KOPT-K1 (cell line): ENCODE results near the gene USP17L17.
"Not testable (repeated sequence)": the region's sequence is repeated elsewhere in the genome, so short reads cannot be mapped to it uniquely, and the experiment has no call there.

Source experiments
- H3K27ac ChIP-seq: fragments of 200-600 bp; sonication (generic); 2 replicates; pipeline ENCODE4 v1.5.1; 2016; ENCODE audit warnings: antibody characterized with exemption, mild to moderate bottlenecking, low read depth, low read length; ENCODE audit not compliant: poor library complexity, severe bottlenecking
- H3K36me3 ChIP-seq: fragments of 200-600 bp; sonication (generic); 2 replicates; pipeline ENCODE4 v1.5.1; 2017; ENCODE audit warnings: antibody characterized with exemption, mild to moderate bottlenecking, low read length, moderate library complexity; ENCODE audit not compliant: insufficient read depth
- H3K9me3 ChIP-seq: fragments of 200-600 bp; sonication (generic); 2 replicates; pipeline ENCODE4 v1.5.1; 2017; ENCODE audit warnings: antibody characterized with exemption, low read length, mild to moderate bottlenecking; ENCODE audit not compliant: insufficient read depth, poor library complexity, severe bottlenecking

Gene USP17L17, protein sequence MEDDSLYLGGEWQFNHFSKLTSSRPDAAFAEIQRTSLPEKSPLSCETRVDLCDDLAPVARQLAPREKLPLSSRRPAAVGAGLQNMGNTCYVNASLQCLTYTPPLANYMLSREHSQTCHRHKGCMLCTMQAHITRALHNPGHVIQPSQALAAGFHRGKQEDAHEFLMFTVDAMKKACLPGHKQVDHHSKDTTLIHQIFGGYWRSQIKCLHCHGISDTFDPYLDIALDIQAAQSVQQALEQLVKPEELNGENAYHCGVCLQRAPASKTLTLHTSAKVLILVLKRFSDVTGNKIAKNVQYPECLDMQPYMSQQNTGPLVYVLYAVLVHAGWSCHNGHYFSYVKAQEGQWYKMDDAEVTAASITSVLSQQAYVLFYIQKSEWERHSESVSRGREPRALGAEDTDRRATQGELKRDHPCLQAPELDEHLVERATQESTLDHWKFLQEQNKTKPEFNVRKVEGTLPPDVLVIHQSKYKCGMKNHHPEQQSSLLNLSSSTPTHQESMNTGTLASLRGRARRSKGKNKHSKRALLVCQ

DNA sequence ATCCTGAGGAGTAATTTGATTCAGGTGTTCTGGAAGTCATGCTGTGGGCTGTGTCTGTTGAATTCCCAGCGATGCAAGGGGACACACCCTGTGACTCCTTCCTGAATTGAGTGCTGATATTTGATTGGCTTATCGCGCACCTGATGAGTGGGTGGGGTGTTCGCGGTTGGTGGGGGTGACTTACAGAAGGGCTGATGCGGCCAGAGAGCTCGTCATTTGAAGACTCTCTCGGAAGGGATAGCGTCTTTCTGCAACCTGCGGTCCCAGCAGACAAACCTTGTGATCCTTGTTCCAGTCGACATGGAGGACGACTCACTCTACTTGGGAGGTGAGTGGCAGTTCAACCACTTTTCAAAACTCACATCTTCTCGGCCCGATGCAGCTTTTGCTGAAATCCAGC is at the start of gene USP17L17:
USP17L17 (plus strand) TSS at position 301 of the 400 bp plus-strand sequence; CDS start at position 301, 0 bp downstream.
- H3K36me3 ChIP-seq, H3K9me3 ChIP-seq, H3K27ac ChIP-seq: not testable (repeated sequence)

DNA sequence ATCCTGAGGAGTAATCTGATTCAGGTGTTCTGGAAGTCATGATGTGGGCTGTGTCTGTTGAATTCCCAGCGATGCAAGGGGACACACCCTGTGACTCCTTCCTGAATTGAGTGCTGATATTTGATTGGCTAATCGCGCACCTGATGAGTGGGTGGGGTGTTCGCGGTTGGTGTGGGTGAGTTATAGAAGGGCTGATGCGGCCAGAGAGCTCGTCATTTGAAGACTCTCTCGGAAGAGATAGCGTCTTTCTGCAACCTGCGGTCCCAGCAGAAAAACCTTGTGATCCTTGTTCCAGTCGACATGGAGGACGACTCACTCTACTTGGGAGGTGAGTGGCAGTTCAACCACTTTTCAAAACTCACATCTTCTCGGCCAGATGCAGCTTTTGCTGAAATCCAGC is 33.3 kb upstream of the USP17L17 start, which contains the start of gene USP17L10:
USP17L10 (plus strand) TSS at position 301 of the 400 bp plus-strand sequence; CDS start at position 301, 0 bp downstream.
- not testable (repeated sequence) for H3K36me3 ChIP-seq, H3K27ac ChIP-seq, H3K9me3 ChIP-seq

DNA sequence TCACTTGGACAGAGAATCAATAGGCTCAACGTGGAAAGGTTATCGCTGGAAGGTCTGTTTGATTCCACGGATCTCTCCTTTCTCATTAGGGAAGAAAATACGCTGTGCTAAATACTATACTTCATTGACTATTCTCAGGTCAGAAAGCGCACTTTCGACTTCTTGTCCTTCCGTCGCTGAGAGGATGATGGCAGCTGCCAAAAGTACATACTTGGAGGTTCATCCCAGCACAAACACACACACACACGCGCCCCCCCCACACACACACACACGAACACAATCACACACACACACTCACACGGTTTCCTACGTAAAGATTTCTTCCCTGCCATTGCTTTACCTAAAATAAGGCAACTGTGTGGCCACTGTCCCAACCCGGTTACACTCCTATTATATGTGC is 29.0 kb upstream of the USP17L17 start:
- not testable (repeated sequence) for H3K36me3 ChIP-seq, H3K27ac ChIP-seq, H3K9me3 ChIP-seq

DNA sequence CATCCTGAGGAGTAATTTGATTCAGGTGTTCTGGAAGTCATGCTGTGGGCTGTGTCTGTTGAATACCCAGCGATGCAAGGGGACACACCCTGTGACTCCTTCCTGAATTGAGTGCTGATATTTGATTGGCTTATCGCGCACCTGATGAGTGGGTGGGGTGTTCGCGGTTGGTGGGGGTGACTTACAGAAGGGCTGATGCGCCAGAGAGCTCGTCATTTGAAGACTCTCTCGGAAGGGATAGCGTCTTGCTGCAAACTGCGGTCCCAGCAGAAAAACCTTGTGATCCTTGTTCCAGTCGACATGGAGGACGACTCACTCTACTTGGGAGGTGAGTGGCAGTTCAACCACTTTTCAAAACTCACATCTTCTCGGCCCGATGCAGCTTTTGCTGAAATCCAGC is 28.6 kb upstream of the USP17L17 start, which contains the start of gene USP17L11:
USP17L11 (plus strand) TSS at position 301 of the 400 bp plus-strand sequence; CDS start at position 301, 0 bp downstream.
- not testable (repeated sequence) for H3K36me3 ChIP-seq, H3K9me3 ChIP-seq, H3K27ac ChIP-seq

DNA sequence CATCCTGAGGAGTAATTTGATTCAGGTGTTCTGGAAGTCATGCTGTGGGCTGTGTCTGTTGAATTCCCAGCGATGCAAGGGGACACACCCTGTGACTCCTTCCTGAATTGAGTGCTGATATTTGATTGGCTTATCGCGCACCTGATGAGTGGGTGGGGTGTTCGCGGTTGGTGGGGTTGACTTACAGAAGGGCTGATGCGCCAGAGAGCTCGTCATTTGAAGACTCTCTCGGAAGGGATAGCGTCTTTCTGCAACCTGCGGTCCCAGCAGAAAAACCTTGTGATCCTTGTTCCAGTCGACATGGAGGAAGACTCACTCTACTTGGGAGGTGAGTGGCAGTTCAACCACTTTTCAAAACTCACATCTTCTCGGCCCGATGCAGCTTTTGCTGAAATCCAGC is 23.8 kb upstream of the USP17L17 start, which contains the start of gene USP17L12:
USP17L12 (plus strand) TSS at position 301 of the 400 bp plus-strand sequence; CDS start at position 301, 0 bp downstream.
- not testable (repeated sequence) for H3K36me3 ChIP-seq

DNA sequence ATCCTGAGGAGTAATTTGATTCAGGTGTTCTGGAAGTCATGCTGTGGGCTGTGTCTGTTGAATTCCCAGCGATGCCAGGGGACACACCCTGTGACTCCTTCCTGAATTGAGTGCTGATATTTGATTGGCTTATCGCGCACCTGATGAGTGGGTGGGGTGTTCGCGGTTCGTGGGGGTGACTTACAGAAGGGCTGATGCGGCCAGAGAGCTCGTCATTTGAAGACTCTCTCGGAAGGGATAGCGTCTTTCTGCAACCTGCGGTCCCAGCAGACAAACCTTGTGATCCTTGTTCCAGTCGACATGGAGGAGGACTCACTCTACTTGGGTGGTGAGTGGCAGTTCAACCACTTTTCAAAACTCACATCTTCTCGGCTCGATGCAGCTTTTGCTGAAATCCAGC is 19.1 kb upstream of the USP17L17 start, which contains the start of gene USP17L13:
USP17L13 (plus strand) TSS at position 301 of the 400 bp plus-strand sequence; CDS start at position 301, 0 bp downstream.
- not testable (repeated sequence) for H3K36me3 ChIP-seq, H3K9me3 ChIP-seq, H3K27ac ChIP-seq

More for the DNA sequence above, 23.8 kb upstream of the USP17L17 start, which contains the start of gene USP17L12:
- not testable (repeated sequence) for H3K27ac ChIP-seq, H3K9me3 ChIP-seq

DNA sequence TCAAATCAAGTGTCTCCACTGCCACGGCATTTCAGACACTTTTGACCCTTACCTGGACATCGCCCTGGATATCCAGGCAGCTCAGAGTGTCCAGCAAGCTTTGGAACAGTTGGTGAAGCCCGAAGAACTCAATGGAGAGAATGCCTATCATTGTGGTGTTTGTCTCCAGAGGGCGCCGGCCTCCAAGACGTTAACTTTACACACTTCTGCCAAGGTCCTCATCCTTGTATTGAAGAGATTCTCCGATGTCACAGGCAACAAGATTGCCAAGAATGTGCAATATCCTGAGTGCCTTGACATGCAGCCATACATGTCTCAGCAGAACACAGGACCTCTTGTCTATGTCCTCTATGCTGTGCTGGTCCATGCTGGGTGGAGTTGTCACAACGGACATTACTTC is 13.4 kb upstream of the USP17L17 start:
- not testable (repeated sequence) for H3K9me3 ChIP-seq, H3K27ac ChIP-seq, H3K36me3 ChIP-seq

DNA sequence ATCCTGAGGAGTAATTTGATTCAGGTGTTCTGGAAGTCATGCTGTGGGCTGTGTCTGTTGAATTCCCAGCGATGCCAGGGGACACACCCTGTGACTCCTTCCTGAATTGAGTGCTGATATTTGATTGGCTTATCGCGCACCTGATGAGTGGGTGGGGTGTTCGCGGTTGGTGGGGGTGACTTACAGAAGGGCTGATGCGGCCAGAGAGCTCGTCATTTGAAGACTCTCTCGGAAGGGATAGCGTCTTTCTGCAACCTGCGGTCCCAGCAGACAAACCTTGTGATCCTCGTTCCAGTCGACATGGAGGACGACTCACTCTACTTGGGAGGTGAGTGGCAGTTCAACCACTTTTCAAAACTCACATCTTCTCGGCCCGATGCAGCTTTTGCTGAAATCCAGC is 9.6 kb upstream of the USP17L17 start, which contains the start of gene USP17L15:
USP17L15 (plus strand) TSS at position 301 of the 400 bp plus-strand sequence; CDS start at position 301, 0 bp downstream.
- not testable (repeated sequence) for H3K9me3 ChIP-seq, H3K36me3 ChIP-seq, H3K27ac ChIP-seq

DNA sequence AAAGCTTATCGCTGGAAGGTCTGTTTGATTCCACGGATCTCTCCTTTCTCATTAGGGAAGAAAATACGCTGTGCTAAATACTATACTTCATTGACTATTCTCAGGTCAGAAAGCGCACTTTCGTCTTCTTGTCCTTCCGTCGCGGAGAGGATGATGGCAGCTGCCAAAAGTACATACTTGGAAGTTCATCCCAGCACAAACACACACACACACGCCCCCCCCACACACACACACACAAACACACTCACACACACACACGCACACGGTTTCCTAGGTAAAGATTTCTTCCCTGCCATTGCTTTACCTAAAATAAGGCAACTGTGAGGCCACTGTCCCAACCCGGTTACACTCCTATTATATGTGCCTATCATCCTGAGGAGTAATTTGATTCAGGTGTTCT is 5.2 kb upstream of the USP17L17 start:
- H3K27ac ChIP-seq, H3K9me3 ChIP-seq, H3K36me3 ChIP-seq: not testable (repeated sequence)

DNA sequence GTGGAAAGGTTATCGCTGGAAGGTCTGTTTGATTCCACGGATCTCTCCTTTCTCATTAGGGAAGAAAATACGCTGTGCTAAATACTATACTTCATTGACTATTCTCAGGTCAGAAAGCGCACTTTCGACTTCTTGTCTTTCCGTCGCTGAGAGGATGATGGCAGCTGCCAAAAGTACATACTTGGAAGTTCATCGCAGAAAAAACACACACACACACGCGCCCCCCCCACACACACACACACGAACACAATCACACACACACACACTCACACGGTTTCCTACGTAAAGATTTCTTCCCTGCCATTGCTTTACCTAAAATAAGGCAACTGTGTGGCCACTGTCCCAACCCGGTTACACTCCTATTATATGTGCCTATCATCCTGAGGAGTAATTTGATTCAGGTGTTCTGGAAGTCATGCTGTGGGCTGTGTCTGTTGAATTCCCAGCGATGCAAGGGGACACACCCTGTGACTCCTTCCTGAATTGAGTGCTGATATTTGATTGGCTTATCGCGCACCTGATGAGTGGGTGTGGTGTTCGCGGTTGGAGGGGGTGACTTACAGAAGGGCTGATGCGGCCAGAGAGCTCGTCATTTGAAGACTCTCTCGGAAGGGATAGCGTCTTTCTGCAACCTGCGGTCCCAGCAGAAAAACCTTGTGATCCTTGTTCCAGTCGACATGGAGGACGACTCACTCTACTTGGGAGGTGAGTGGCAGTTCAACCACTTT is 4.4 kb downstream of the USP17L17 start, which contains the start of gene USP17L18:
USP17L18 (plus strand) TSS at position 678 of the 728 bp plus-strand sequence; CDS start at position 678, 0 bp downstream.
- not testable (repeated sequence) for H3K9me3 ChIP-seq, H3K27ac ChIP-seq

DNA sequence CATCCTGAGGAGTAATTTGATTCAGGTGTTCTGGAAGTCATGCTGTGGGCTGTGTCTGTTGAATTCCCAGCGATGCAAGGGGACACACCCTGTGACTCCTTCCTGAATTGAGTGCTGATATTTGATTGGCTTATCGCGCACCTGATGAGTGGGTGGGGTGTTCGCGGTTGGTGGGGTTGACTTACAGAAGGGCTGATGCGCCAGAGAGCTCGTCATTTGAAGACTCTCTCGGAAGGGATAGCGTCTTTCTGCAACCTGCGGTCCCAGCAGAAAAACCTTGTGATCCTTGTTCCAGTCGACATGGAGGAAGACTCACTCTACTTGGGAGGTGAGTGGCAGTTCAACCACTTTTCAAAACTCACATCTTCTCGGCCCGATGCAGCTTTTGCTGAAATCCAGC is 9.4 kb downstream of the USP17L17 start, which contains the start of gene USP17L19:
USP17L19 (plus strand) TSS at position 301 of the 400 bp plus-strand sequence; CDS start at position 301, 0 bp downstream.
- H3K27ac ChIP-seq, H3K36me3 ChIP-seq, H3K9me3 ChIP-seq: not testable (repeated sequence)

More for the DNA sequence above, 4.4 kb downstream of the USP17L17 start, which contains the start of gene USP17L18:
- not testable (repeated sequence) for H3K36me3 ChIP-seq

DNA sequence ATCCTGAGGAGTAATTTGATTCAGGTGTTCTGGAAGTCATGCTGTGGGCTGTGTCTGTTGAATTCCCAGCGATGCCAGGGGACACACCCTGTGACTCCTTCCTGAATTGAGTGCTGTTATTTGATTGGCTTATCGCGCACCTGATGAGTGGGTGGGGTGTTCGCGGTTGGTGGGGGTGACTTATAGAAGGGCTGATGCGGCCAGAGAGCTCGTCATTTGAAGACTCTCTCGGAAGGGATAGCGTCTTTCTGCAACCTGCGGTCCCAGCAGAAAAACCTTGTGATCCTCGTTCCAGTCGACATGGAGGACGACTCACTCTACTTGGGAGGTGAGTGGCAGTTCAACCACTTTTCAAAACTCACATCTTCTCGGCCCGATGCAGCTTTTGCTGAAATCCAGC is 14.1 kb downstream of the USP17L17 start, which contains the start of gene USP17L20:
USP17L20 (plus strand) TSS at position 301 of the 400 bp plus-strand sequence; CDS start at position 301, 0 bp downstream.
- not testable (repeated sequence) for H3K36me3 ChIP-seq, H3K27ac ChIP-seq, H3K9me3 ChIP-seq

DNA sequence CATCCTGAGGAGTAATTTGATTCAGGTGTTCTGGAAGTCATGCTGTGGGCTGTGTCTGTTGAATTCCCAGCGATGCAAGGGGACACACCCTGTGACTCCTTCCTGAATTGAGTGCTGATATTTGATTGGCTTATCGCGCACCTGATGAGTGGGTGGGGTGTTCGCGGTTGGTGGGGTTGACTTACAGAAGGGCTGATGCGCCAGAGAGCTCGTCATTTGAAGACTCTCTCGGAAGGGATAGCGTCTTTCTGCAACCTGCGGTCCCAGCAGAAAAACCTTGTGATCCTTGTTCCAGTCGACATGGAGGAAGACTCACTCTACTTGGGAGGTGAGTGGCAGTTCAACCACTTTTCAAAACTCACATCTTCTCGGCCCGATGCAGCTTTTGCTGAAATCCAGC is 18.9 kb downstream of the USP17L17 start, which contains the start of gene USP17L21:
USP17L21 (plus strand) TSS at position 301 of the 400 bp plus-strand sequence; CDS start at position 301, 0 bp downstream.
- not testable (repeated sequence) for H3K9me3 ChIP-seq, H3K36me3 ChIP-seq, H3K27ac ChIP-seq

DNA sequence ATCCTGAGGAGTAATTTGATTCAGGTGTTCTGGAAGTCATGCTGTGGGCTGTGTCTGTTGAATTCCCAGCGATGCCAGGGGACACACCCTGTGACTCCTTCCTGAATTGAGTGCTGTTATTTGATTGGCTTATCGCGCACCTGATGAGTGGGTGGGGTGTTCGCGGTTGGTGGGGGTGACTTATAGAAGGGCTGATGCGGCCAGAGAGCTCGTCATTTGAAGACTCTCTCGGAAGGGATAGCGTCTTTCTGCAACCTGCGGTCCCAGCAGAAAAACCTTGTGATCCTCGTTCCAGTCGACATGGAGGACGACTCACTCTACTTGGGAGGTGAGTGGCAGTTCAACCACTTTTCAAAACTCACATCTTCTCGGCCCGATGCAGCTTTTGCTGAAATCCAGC is 23.6 kb downstream of the USP17L17 start, which contains the start of gene USP17L22:
USP17L22 (plus strand) TSS at position 301 of the 400 bp plus-strand sequence; CDS start at position 301, 0 bp downstream.
- H3K27ac ChIP-seq, H3K9me3 ChIP-seq, H3K36me3 ChIP-seq: not testable (repeated sequence)
